Inflammatory macrophage (primary cell): ENCODE measurements around the gene TRIM43B.
"Not testable (repeated sequence)": the region's sequence is repeated elsewhere in the genome, so short reads cannot be mapped to it uniquely, and the experiment has no call there.

Experiments
- DNase-seq, 2 donors: peaks; one replicate each; pipeline ENCODE4 v3.0.0-alpha.2; 2020 to 2022
- total RNA-seq, 18 experiments: gene quantifications; one replicate each; lab custom pipeline; 2026; ENCODE audit warnings: mixed read lengths in 6 of 18, inconsistent platforms in 2 of 18; lab: John Stamatoyannopoulos, UW

Gene TRIM43B
- total RNA-seq: 0 to 0.04 (median 0) reads per million in 18 experiments

GRCh38 chr2:95484654-95485053, at the start of gene TRIM43B:
TSS of gene TRIM43B (minus strand) at chr2:95484754. CDS start at chr2:95482714, 2,040 bp downstream.
- not testable (repeated sequence) for DNase-seq

DNA sequence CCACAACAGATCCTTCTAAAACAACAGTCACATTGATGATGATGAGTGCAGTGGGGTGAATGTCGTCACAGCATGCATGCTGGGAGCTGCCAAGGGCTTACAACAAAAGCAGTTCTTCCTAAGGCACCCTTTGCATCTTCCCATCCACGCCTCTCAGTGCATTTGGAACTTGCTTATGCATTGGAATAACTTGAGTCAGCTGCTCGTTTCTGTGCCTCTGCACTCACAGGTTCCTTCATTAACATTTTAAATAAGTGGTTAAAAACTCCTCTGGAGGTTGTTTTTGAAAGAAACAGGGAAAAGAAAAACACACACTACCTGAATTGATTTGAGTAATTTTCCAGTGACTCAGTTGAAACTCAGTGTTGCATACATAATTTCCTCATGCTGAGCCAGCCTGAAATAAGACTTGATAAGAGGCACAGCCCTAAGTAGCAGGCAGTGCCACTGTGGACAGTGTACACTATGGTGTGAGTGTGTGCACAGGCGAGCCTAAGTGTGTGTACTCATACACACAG, 46.8 kb upstream of the TRIM43B start:
- no peak for DNase-seq

GRCh38 chr2:95530734-95531133, 46.2 kb upstream of the TRIM43B start:
- no peak for DNase-seq

DNA sequence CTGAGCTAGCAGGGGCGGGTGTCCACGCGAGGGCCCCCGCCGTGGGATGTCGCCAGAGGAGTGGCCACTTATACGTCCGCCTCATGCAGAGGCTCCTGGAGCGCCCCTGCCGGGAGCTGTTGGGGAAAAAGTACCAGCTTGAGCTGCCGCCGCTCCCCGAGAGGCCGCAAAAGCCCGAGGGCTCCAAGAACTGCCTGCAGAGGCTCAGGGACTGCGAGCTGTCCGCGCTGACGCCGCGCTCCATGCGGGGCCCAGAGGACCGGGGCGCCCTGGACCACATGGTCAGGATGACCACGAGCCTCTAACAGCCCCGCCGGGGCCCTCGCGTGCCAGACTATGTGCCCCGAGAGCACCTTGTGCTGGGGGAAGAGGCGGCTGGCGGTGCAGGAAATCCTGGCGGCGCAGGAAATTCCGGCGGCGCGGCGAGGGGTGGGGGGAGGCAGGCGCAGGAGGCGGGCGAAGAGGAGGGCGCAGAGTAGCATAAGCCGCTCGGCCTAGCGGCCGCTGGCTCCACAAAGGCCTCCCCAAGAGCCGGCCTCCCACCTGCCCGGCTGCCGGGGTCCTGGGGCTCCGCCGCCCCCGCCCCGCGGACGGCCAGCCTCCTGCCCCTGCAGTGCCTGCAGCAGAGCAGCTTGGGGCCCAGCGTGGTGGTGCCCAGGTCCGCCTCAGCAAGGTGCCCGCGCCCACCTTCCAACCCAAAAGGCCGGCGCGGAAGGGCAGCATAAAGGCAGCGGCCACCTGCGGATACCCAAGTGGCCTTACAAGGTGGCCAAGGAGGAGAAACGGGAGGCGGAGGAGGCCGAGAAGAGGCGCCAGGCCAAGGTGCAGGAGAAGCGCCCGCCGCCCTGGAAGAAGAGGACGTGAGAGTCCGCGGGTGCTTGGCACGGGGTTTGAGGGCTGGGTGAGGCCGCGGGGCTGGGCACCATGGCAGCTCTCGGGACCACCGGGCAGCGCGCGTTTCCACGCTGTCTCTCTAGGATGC, 42.1 kb upstream of the TRIM43B start:
- DNase-seq: peak; percentile 2 to 27

DNA sequence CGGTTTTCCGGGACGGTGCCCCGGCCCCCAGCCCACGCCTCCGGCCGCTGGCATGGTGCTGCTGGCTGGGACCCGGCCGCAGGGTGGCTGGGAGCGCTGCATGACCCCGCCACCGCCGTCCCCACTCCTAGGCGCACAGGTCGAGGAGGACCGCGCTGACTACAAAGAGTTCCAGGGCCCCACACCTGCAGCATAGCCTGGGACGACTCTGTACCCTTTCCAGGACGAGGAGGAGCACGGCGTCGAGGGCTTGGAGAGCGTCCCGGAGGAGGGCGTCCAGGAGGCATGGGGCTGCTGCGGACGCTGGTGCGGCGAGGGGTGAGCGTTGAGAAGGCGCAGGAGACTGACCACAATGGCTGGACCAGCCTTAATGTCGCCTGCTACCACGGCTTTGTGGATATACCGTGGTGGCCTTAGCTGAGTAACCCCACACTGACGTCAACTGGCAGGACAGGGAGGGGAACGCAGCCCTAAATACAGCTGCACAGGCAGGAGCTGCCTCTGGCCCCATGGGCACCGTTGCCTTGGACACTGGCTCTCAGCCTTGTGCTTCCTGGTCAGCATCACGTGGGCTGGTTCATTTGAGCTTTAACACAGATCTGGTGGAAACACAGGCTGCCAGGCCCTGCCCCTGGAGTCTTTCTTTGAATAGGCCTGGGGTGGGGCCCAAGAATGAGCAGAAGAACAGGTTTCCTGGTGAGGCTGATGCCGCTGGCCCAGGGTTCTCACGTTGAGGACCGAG, 40.9 kb upstream of the TRIM43B start:
- DNase-seq: no peak

- DNase-seq: no peak
Observed at GRCh38 chr2:95524195-95524594, 39.6 kb upstream of the TRIM43B start.

DNA sequence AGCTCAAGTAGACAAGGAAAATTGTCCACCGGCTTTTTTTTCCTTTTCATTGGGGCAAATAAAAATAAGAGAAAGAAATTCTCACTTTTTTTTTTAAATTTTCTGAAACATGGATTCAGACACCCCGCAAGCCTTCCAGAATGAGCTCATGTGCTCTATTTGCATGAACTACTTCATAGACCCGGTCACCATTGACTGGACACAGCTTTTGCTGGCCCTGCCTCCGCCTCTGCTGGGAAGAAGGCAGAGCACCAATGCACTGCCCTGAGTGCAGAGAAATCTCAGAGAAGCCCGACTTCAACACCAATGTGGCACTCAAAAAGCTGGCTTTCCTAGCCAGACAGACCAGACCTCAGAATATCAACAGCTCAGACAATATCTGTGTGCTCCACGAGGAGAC, 30.2 kb upstream of the TRIM43B start:
- DNase-seq: no peak

- not testable (repeated sequence) for DNase-seq
Observed at GRCh38 chr2:95514226-95514625, 29.7 kb upstream of the TRIM43B start.

GRCh38 chr2:95509408-95509807, 24.9 kb upstream of the TRIM43B start:
- DNase-seq: no peak

GRCh38 chr2:95505222-95505621, 20.7 kb upstream of the TRIM43B start:
- no peak for DNase-seq

DNA sequence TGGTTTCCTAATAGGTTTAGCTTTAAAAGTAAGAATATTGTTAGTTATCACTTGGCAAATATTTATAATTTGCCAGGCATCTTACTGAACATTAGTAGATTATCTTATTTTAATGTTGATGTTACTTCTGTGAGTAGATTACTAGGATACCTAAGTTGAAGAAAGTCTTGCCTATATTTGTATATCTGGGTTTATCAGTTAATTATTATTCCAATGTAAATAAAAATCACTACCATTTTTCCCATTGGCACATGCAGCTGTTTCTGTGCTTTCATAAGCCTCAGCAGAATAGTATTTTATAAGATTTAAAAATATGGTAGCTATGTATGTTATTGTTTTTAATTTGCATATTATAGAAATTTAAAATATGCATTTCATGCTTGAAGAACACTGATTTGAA, 16.3 kb upstream of the TRIM43B start:
- DNase-seq: no peak

DNA sequence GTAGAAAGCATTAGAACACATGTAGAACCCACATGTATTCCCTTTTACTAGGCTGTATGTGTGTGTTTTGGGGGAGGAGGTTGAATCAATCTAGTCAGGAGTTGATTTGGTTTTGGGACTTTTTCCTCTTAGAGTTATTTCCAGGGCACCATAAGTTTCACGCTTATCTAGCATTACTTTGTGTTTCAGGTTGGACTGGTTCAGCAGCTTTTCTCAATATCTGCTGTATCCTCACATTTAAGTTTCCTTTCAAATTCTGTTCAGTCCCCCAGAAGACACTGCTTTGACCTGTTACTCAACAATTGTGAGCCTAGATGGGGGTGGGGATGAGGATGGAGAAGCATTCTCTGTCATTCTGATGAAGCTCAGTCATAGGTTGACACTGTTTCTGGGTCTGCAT, 7.5 kb upstream of the TRIM43B start:
- not testable (repeated sequence) for DNase-seq

DNA sequence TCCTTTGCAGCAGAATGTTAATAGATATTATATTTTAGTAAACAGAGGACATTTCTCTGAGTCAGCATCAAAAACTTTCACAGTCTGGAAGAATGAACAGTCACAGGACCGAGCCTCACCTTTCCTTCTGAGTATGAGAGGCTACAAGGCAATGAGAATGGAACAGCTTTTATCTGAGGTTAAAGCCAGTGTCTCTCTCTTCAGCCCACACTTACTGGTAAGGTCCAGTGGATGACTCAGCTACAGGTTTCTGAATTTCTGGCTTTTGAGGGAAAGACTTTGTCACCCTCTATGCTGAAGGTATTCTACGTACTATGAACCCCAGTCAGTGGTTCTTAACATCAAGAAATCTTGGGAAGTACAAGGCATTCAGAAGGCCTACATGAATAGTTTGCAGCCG, 9.5 kb downstream of the TRIM43B start:
- DNase-seq: not testable (repeated sequence)

GRCh38 chr2:95467984-95468383, 16.6 kb downstream of the TRIM43B start:
- DNase-seq: not testable (repeated sequence)

DNA sequence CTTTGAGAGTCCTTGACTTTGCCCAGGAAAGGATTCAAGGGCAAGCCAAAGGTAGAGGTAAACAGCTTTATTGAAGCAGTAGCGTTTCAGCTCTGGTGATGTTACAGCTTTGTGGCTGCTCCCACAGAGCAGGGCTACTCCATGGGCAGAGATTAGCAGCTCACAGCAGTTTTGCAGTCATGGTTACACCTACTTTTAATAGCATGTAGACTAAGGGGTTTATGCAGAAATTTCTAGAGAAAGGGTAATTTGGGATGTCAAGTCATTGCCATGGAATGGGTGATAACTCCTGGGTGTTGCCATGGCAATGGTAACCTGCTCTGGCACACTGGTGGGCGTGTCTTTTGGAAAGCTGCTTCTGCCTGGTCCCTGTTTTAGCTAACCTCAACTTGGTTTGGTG, 18.0 kb downstream of the TRIM43B start:
- not testable (repeated sequence) for DNase-seq

DNA sequence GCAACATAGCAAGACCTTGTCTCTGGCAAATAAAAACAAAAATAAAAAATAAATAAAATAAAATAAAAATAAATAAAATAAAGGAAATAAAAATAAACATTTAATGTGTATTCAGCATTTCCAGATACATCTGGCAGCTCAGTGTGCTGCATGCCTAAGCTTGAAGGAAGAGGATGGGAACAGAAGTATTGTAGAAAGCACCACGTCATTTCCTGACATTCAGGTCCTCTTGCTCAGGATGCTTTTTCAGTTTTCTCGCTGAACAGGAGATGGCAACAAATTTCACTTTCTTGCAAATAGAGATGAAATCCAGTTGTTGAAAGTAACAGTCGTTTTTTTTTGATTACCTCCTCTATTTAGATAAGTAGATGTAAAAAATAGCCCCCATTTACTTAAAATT, 21.3 kb downstream of the TRIM43B start:
- DNase-seq: not testable (repeated sequence)

GRCh38 chr2:95445317-95445716, 39.2 kb downstream of the TRIM43B start:
- not testable (repeated sequence) for DNase-seq

- DNase-seq: not testable (repeated sequence)
Observed at GRCh38 chr2:95442474-95443099, 42.0 kb downstream of the TRIM43B start.

GRCh38 chr2:95435872-95436209, 48.7 kb downstream of the TRIM43B start:
- not testable (repeated sequence) for DNase-seq

DNA sequence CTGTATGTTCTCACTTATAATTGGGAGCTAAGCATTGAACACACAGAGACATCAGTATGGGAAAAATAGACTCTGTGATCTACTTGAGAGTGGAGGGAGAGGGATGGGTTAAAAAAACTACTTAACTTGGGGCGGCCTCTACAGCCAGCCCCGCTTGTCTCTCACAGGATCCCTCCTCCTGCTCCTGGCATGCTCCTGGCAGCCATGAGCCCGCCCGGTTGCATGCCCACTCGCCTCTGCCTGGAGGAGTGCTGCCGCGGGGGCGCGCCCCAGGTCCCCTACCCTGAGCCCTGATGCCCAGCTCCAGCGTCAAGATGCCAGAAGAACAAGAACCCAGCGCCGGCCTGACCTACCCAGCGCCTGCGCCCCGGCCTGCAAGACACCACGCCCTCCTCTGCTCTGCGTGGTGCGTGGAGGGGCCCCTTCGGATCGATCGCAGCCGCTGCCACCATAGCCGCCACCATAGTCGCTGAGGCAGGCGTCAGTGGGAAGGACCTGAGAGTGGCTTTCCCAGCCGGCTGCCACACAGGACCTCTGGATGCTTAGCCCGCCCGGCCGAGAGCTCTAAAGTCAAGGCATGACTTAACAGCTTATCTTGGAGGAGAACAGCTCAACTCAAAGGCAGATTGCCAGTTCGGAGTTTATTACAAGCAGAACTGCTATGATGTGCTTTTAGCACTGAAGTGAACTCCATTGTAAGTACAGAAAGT, 49.2 kb downstream of the TRIM43B start:
- DNase-seq: not testable (repeated sequence)

DNA sequence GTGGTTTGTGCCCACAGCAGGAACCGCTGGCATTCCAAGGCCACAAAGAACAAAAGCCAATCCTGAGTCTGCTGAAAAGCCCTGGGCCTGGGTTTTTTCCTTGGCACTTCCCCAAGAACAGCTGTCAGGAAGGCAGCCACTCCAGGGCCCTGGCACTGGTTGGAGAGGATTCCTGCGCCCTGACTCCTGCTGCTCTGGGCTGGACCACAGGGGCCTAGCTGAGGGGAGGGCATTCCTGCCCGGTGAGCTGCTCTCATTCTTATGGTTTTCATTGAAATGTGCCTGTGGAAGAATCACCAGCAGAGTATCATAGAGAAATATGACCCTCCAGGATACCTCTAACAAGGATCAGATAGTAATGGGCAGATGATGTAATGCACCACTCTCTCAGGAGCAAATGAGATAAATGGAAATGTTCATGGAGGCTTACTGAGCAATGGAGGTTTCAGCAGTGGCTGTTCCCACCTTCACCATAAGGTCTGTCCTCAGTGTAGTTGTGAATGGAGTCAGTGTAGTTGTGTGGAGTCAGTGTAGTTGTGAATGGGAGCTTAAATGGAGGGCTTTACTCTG, 50.0 kb downstream of the TRIM43B start:
- DNase-seq: not testable (repeated sequence)

DNA sequence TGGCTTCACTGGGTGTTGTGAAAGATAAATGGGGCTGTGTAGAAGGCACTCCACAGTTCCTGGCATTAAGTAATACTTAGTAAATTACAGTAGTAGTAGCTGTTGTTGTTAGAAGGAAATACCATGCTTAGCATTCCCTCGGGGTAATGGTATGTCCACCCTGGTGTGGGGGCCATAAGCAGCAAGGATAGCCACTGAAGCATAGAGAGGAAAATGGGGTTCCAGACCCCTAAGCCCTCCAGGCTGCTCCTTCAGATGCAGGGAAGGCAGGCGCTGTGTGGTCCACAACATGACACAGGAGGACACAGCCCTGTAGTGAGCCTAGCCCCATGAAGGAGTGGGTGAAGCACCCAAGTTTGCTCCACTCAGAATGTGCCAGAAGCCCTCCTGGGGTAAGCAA, 50.6 kb downstream of the TRIM43B start:
- DNase-seq: not testable (repeated sequence)
